Adrenal gland (tissue), 12 donors: ENCODE measurements around the gene TMOD4. TPM values are rescaled to one million over a fixed set of nuclear protein-coding genes. Genes with fewer than 3 reads are reported as not detected.

Source experiments
- DNase-seq, 7 donors: peaks; one replicate each; pipeline ENCODE4 v3.0.0-alpha.2; 2019 to 2020
- H3K27ac ChIP-seq, 5 donors: fragments of 200-600 bp; sonication (generic) in 4 of 5; 1 replicate in 3 of 5; 2 replicates in 2 of 5; pipeline versions ENCODE4 v1.5.1 to v1.8.0; 2016 to 2020; ENCODE audit warnings: mild to moderate bottlenecking in 1 of 5
- H3K27me3 ChIP-seq: fragments of 200-600 bp; 2 replicates; pipeline ENCODE4 v1.8.0; 2021
- H3K36me3 ChIP-seq, 2 donors: fragments of 200-600 bp; replicated peaks in 1 of 2; 1 replicate in 1 of 2; 2 replicates in 1 of 2; pipeline versions ENCODE4 v1.5.1 to v1.8.0; 2018 to 2022
- H3K4me1 ChIP-seq, 2 donors: fragments of 200-600 bp; replicated peaks in 1 of 2; 1 replicate in 1 of 2; 2 replicates in 1 of 2; pipeline versions ENCODE4 v1.5.1 to v1.8.0; 2018 to 2021
- H3K4me3 ChIP-seq, 4 donors: fragments of 200-600 bp; sonication (generic) in 3 of 4; one replicate each; pipeline ENCODE4 v1.5.1; 2016 to 2018
- H3K9me3 ChIP-seq, 3 donors: fragments of 200-600 bp; sonication (generic) in 1 of 3; replicated peaks in 1 of 3; 1 replicate in 2 of 3; 2 replicates in 1 of 3; pipeline versions ENCODE4 v1.5.1 to v1.8.0; 2016 to 2021
- POLR2A ChIP-seq, 2 donors: fragments of 450-650 bp; IDR thresholded peaks; one replicate each; pipeline ENCODE4 v1.6.1; 2017; ENCODE audit warnings: antibody characterized with exemption in 2 of 2, mild to moderate bottlenecking in 2 of 2, moderate library complexity in 1 of 2
- WGBS, 4 donors: extraction: QIAGEN DNeasy Blood & Tissue Kit in 2 of 4; methylation state at CpG; one replicate each; pipeline versions ENCODE4 v1.1.5 to v1.1.7; 2013 to 2017; 5-methylcytosine and 5-hydroxymethylcytosine counted together
- intact Hi-C, 2 donors: fragments of 100-400 bp; cut with DNase I; formaldehyde crosslinking; loops; one replicate each; pipeline versions ENCODE4 v1.14.1 to v1.15.0; 2022 to 2023
- polyA plus RNA-seq, 3 donors: library from polyadenylated mRNA; stranded (reverse); fragments of 200-250 nt in 2 of 3; fragments of 350-450 nt in 1 of 3; fragmentation: Illumina TruSeq in 1 of 3; extraction: RNeasy Lipid Tissue Mini Kit (QIAGEN cat#74804) in 1 of 3; gene quantifications; one replicate each; pipeline ENCODE4 v1.2.3, GENCODE V29; 2013 to 2014
- total RNA-seq, 9 donors: library from RNA; depleted of rRNA in 4 of 9; stranded (reverse); fragments of >200 nt in 4 of 9; fragments of 120-200 nt in 1 of 9; fragmentation: NEBNext Ultra II Directional in 1 of 9; extraction: Animal tissue kit (Norgen Biotek cat#: 25700) in 1 of 9; gene quantifications; one replicate each; pipeline versions ENCODE4 v1.1.0 to v1.2.4, GENCODE V29; 2013 to 2023
- TF ChIP-seq, protein P1 (sequence below), 6 experiments: fragments of 450-650 bp in 4 of 6; fragments of 200-600 bp in 2 of 6; sonication (generic) in 1 of 6; IDR thresholded peaks; 1 replicate in 5 of 6; 2 replicates in 1 of 6; pipeline versions ENCODE4 v1.5.1 to v1.8.0; 2016 to 2021; ENCODE audit warnings: antibody characterized with exemption in 6 of 6, mild to moderate bottlenecking in 2 of 6, moderate library complexity in 1 of 6
- donor health status: healthy with polysubstance abuse.
- donor health status: Bipolar disorder and iron deficiency.
- donor health status: DM: yes; HTN: yes; CAD: no.
- donor health status: DM: no; HTN: no; CAD: no.
- donor health status: DM: no; HTN: no; CAD: no.
- donor health status: DM: yes; HTN: yes; CAD: no.

The TMOD4 gene
- total and polyA plus RNA-seq, 12 donors: 0.28 to 1.2 (median 0.84) TPM; not detected in 7

DNA sequence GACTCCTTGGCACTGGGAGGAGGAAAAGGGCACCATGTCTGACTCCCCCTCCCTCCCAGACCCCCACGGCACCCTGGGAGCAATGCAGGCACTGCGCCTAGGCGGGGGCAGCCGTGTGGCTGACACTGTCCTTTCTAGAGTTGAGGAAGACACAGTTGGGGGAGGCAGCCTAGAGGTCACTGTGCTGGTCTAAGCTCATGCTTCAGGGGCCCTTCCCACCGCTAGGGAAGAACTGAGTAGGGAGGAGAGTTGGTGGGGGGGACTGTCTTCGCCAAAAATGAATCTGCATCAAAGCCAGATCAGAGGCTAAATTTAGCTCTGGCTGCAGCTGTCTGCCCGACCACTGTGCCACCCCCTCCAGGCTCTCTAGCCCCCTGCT lies 32.7 kb downstream of the TMOD4 start:
- DNase-seq: peak in 1 of 7 donors; percentile 46
- H3K36me3 ChIP-seq: no peaks in the 10 kb centered on the region
- no peaks in the 10 kb centered on the region for H3K27me3 ChIP-seq
- H3K4me1 ChIP-seq: peaks cover 0 to 21% of the 10 kb centered on the region in 2 donors
- no peak overlapping the region for H3K4me3 ChIP-seq
- H3K27ac ChIP-seq: no peak overlapping the region
- intact Hi-C loops: no loop called here
- WGBS, 4 donors: 68 to 83% (median 79%) methylated on average over 4 to 7 of the region's 7 CpGs
- no peaks in the 10 kb centered on the region for H3K9me3 ChIP-seq
- no peak for TF ChIP-seq POLR2A (IDR thresholded peaks at IDR 0.05)
- TF ChIP-seq, protein P1, sequence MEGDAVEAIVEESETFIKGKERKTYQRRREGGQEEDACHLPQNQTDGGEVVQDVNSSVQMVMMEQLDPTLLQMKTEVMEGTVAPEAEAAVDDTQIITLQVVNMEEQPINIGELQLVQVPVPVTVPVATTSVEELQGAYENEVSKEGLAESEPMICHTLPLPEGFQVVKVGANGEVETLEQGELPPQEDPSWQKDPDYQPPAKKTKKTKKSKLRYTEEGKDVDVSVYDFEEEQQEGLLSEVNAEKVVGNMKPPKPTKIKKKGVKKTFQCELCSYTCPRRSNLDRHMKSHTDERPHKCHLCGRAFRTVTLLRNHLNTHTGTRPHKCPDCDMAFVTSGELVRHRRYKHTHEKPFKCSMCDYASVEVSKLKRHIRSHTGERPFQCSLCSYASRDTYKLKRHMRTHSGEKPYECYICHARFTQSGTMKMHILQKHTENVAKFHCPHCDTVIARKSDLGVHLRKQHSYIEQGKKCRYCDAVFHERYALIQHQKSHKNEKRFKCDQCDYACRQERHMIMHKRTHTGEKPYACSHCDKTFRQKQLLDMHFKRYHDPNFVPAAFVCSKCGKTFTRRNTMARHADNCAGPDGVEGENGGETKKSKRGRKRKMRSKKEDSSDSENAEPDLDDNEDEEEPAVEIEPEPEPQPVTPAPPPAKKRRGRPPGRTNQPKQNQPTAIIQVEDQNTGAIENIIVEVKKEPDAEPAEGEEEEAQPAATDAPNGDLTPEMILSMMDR (IDR thresholded peaks at IDR 0.05): no peak

DNA sequence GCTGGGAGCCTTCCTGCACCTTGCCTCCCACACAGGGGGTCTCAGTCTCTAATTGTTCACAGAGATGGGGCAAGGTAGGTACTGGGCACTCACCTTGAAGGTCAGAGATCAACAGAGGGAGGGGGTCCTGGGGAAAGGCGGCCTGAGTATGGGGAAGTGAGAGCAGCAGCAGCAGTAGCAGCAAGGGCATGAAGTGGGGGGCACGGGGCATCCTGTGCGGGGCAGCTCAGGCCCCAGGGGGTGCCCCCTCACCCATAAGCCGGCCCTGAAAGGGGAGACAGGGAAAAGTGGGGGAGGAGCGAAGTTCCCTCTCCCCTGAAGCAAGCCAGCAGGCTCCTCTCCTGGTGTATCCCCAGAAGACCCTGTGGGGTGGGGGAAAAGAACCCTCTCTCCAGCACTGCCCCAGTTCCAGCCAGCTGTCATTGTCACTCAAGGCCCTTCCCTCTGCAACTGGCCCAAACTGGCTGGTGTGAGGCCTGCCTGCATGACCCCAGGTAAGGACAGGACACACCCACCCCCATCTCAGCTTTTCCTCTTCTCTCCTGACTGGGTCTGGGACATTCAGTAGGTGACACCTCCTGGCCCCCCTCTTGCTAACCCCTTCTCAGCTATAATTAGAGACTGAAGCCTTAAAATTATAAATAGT lies 33.2 kb downstream of the TMOD4 start:
- Histone ChIP-seq H3K4me3 (no peak overlapping the region), H3K4me1 (peaks cover 0 to 19% of the 10 kb centered on the region in 2 donors), H3K27me3 (no peaks in the 10 kb centered on the region), H3K36me3 (no peaks in the 10 kb centered on the region), H3K9me3 (no peaks in the 10 kb centered on the region), H3K27ac (no peak overlapping the region)
- DNase-seq: peak in 1 of 7 donors; percentile 15
- intact Hi-C loops: no loop called here
- TF ChIP-seq, protein P1 (IDR thresholded peaks at IDR 0.05): no peak
- TF ChIP-seq POLR2A (IDR thresholded peaks at IDR 0.05): no peak
- whole genome bisulfite sequencing, 4 donors: 70 to 86% (median 79%) methylated on average over 4 to 5 of the region's 5 CpGs

DNA sequence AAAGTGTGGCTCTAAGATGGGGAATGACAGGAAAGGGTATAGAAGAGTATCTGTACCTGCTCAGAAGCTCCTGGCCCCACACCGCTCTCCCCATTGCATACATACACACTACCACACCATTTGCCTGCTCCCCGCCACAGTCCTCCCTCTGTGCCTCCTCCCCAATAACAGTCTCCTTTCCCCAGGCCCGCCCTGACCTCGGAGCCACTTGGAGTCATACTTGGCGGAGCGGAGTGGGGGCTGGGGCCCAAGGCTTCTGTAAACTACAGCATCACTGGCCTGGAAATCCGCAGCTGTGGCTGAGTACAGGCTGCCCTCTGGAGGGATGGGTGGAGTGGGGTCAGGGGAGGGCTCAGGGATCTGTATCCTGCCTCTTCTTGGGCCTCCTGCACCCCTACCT lies 38.0 kb downstream of the TMOD4 start:
- peaks cover 2 to 4% of the 10 kb centered on the region in 2 donors for H3K4me1 ChIP-seq
- H3K27ac ChIP-seq: no peak overlapping the region
- WGBS, 4 donors: 94 to 95% (median 95%) methylated on average over 7 of the region's 7 CpGs
- no peaks in the 10 kb centered on the region for H3K27me3 ChIP-seq
- peak in 1 of 7 donors; percentile 27 for DNase-seq
- intact Hi-C loops: no loop called here
- no peaks in the 10 kb centered on the region for H3K9me3 ChIP-seq
- no peak overlapping the region for H3K4me3 ChIP-seq
- no peaks in the 10 kb centered on the region for H3K36me3 ChIP-seq
- no peak for TF ChIP-seq POLR2A (IDR thresholded peaks at IDR 0.05)
- TF ChIP-seq, protein P1 (IDR thresholded peaks at IDR 0.05): no peak

DNA sequence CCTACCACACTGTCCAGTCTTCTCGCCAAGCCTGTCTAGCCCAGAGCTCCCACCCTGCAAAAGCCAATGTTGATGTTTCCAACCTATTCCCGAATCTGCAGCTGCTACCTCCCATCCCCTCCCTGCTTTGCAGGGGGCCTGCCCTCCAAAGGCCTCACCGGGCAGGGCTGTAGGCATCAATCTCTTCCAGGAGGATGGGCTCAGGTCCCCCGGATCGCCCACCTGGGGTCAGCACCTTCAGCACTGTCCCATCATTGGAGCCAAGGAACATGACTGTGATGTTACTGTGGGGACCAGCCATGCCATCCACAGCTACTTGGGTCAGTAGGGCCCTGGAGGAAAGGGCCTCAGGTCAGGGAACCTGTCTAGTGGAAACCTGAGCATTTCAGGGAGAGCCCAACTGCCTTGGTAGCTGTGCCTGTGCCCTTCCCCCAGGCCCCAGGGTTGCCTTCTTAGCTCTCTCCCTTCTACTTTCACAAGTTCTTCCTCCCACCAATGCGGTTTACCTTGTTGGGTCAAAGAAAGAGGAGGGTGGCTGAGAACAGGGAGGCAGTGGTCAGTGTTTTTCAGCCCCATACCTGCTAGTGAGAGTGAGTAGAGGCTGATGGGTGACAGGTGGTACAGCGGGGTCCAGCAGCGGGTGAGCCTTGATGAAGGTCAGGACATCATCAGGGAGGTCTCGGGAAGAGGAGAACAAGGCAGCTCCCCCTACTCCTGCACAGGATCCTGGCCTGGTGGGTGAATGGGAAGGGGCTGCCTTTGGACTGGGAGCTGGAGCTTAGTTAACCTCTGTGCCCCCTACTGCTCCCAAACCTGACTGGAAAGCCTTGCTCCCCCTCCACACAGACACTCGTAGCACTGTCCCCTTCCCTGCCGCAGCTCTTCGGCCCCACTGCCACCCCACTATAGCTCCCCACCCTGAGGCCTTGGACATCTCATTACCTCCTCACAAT lies 40.1 kb downstream of the TMOD4 start:
- intact Hi-C loops: no loop called here
- no peak overlapping the region for H3K27ac ChIP-seq
- TF ChIP-seq, protein P1 (IDR thresholded peaks at IDR 0.05): no peak
- no peak for TF ChIP-seq POLR2A (IDR thresholded peaks at IDR 0.05)
- no peaks in the 10 kb centered on the region for H3K27me3 ChIP-seq
- peaks cover 7 to 9% of the 10 kb centered on the region in 2 donors for H3K4me1 ChIP-seq
- H3K4me3 ChIP-seq: no peak overlapping the region
- 88 to 95% (median 94%) methylated on average over 11 to 12 of the region's 12 CpGs for WGBS, 4 donors
- no peaks in the 10 kb centered on the region for H3K36me3 ChIP-seq
- H3K9me3 ChIP-seq: no peaks in the 10 kb centered on the region
- peak in 1 of 7 donors; percentile 24 for DNase-seq
